ENCODE data around the gene FGFRL1.

GRCh38 chr4:1044469-1045192, 33.2 kb downstream of the FGFRL1 start:
- TF ChIP-seq CTCF (IDR thresholded peaks at IDR 0.05; ENCODE audit: borderline replicate concordance, extremely low read depth, low read length, poor library complexity, severe bottlenecking): no peak
- no peak for TF ChIP-seq EZH2 (IDR thresholded peaks at IDR 0.05; ENCODE audit: borderline replicate concordance, low read depth, low read length, severe bottlenecking)

All from DND-41 (cell line).